A549 (cell line): ENCODE results near the gene SPIRE1.

Experiments
- MAX ChIP-seq: IDR thresholded peaks from 2 replicates; pipeline ENCODE4 v1.6.1; 2012
- USF2 ChIP-seq: fragments of 450-650 bp; IDR thresholded peaks from 2 replicates; pipeline ENCODE4 v1.6.1; 2014; ENCODE audit warnings: antibody characterized with exemption

GRCh38 chr18:12689256-12689850, 31.4 kb upstream of the SPIRE1 start:
- TF ChIP-seq MAX (no peak), USF2 (no peak)
